ENCODE results near the gene IL23R.
"Not testable (repeated sequence)": the region's sequence is repeated elsewhere in the genome, so short reads cannot be mapped to it uniquely, and the experiment has no call there.

IL23R gene

GRCh38 chr1:67166196-67166595 is at the start of gene IL23R:
TSS of gene IL23R (plus strand) at chr1:67166454. CDS start at chr1:67168121, 1,667 bp downstream.
- DNase-seq (ENCODE audit: low spot score): no peak

- no peak for DNase-seq (ENCODE audit: low spot score)
Measured at GRCh38 chr1:67118191-67118590, 48.1 kb upstream of the IL23R start.

GRCh38 chr1:67118646-67119045 is 47.6 kb upstream of the IL23R start:
- DNase-seq (ENCODE audit: low spot score): no peak

GRCh38 chr1:67120855-67121619 is 45.2 kb upstream of the IL23R start:
- no peak for DNase-seq (ENCODE audit: low spot score)

GRCh38 chr1:67124455-67124854 is 41.8 kb upstream of the IL23R start:
- DNase-seq (ENCODE audit: low spot score): no peak

GRCh38 chr1:67126111-67126746 is 40.0 kb upstream of the IL23R start:
- no peak for DNase-seq (ENCODE audit: low spot score)

GRCh38 chr1:67126974-67127373 is 39.3 kb upstream of the IL23R start:
- no peak for DNase-seq (ENCODE audit: low spot score)

- no peak for DNase-seq (ENCODE audit: low spot score)
Measured at GRCh38 chr1:67130673-67131072, 35.6 kb upstream of the IL23R start.

- no peak for DNase-seq (ENCODE audit: low spot score)
Measured at GRCh38 chr1:67133177-67133576, 33.1 kb upstream of the IL23R start.

GRCh38 chr1:67134695-67135094 is 31.6 kb upstream of the IL23R start, which contains the start of gene C1orf141:
TSS of gene C1orf141 (minus strand) at chr1:67134970. CDS start at chr1:67127240, 7,730 bp downstream.
- DNase-seq (ENCODE audit: low spot score): peak; percentile 66

- no peak for DNase-seq (ENCODE audit: low spot score)
Measured at GRCh38 chr1:67135354-67135753, 30.9 kb upstream of the IL23R start.

GRCh38 chr1:67137307-67137753 is 28.9 kb upstream of the IL23R start:
- DNase-seq (ENCODE audit: low spot score): no peak

- no peak for DNase-seq (ENCODE audit: low spot score)
Measured at GRCh38 chr1:67138813-67139499, 27.3 kb upstream of the IL23R start.

GRCh38 chr1:67140460-67140859 is 25.8 kb upstream of the IL23R start:
- no peak for DNase-seq (ENCODE audit: low spot score)

- not testable (repeated sequence) for DNase-seq (ENCODE audit: low spot score)
Measured at GRCh38 chr1:67141832-67142231, 24.4 kb upstream of the IL23R start.

GRCh38 chr1:67142931-67143330 is 23.3 kb upstream of the IL23R start:
- DNase-seq (ENCODE audit: low spot score): no peak

GRCh38 chr1:67143966-67144365 is 22.3 kb upstream of the IL23R start:
- DNase-seq (ENCODE audit: low spot score): no peak

- DNase-seq (ENCODE audit: low spot score): no peak
Measured at GRCh38 chr1:67144696-67145095, 21.6 kb upstream of the IL23R start.

- no peak for DNase-seq (ENCODE audit: low spot score)
Measured at GRCh38 chr1:67146101-67146500, 20.2 kb upstream of the IL23R start.

- no peak for DNase-seq (ENCODE audit: low spot score)
Measured at GRCh38 chr1:67146539-67146938, 19.7 kb upstream of the IL23R start.

GRCh38 chr1:67147973-67148372 is 18.3 kb upstream of the IL23R start:
- not testable (repeated sequence) for DNase-seq (ENCODE audit: low spot score)

GRCh38 chr1:67148516-67149178 is 17.6 kb upstream of the IL23R start:
- no peak for DNase-seq (ENCODE audit: low spot score)

Measured in ecto neural progenitor cell (in vitro differentiated cells).